DOHH2 (cell line): ENCODE data around the gene HOXC9.

Experiments
- H3F3A ChIP-seq: fragments of 200-600 bp; sonication (generic), shearing (Covaris generic); 2 replicates; pipeline ENCODE4 v1.6.0; 2016; ENCODE audit warnings: antibody characterized with exemption, mild to moderate bottlenecking; ENCODE audit not compliant: control insufficient read depth, insufficient read depth
- H3K27ac ChIP-seq: fragments of 200-600 bp; sonication (generic); 2 replicates; pipeline ENCODE4 v1.5.1; 2014; ENCODE audit warnings: low read depth, mild to moderate bottlenecking, low read length, moderate library complexity
- H3K27me3 ChIP-seq: fragments of 200-600 bp; sonication (generic); 2 replicates; pipeline ENCODE4 v1.6.1; 2014; ENCODE audit warnings: mild to moderate bottlenecking, low read length, mixed read lengths; ENCODE audit not compliant: control insufficient read depth
- H3K36me3 ChIP-seq: fragments of 200-600 bp; sonication (generic); 2 replicates; pipeline ENCODE4 v1.6.1; 2014; ENCODE audit warnings: mild to moderate bottlenecking, low read length, moderate library complexity, mixed read lengths; ENCODE audit not compliant: control insufficient read depth
- H3K4me1 ChIP-seq: fragments of 200-600 bp; sonication (generic); 2 replicates; pipeline ENCODE4 v1.6.1; 2014; ENCODE audit warnings: mild to moderate bottlenecking, low read length, mixed read lengths; ENCODE audit not compliant: control insufficient read depth
- H3K4me2 ChIP-seq: fragments of 200-600 bp; sonication (generic); 2 replicates; pipeline ENCODE4 v1.6.0; 2014; ENCODE audit warnings: mild to moderate bottlenecking, low read length, moderate library complexity
- H3K4me3 ChIP-seq: fragments of 200-600 bp; sonication (generic); 2 replicates; pipeline ENCODE4 v1.5.1; 2014; ENCODE audit warnings: mild to moderate bottlenecking, low read length, mixed read lengths
- H3K79me2 ChIP-seq: fragments of 200-600 bp; sonication (generic); 2 replicates; pipeline ENCODE4 v1.6.1; 2014; ENCODE audit warnings: mild to moderate bottlenecking, low read length, mixed read lengths; ENCODE audit not compliant: control insufficient read depth
- H3K9me2 ChIP-seq: fragments of 200-600 bp; sonication (generic); replicated peaks from 2 replicates; pipeline ENCODE4 v1.6.1; 2014; ENCODE audit warnings: mild to moderate bottlenecking, low read length, mixed read lengths; ENCODE audit not compliant: control insufficient read depth
- H3K9me3 ChIP-seq: fragments of 200-600 bp; sonication (generic); 2 replicates; pipeline ENCODE4 v1.6.1; 2014; ENCODE audit warnings: antibody characterized with exemption, low read length, mixed read lengths; ENCODE audit not compliant: control insufficient read depth, insufficient read depth
- H4K20me1 ChIP-seq: fragments of 200-600 bp; sonication (generic); 2 replicates; pipeline ENCODE4 v1.6.0; 2014; ENCODE audit warnings: low read depth, mild to moderate bottlenecking, antibody characterized with exemption, low read length, moderate library complexity; ENCODE audit not compliant: control insufficient read depth, insufficient read depth
- EZH2phosphoT487 ChIP-seq: fragments of 200-600 bp; sonication (generic); IDR thresholded peaks from 2 replicates; pipeline ENCODE4 v1.6.1; 2017; ENCODE audit warnings: borderline replicate concordance, mild to moderate bottlenecking, antibody characterized with exemption, low read length, moderate library complexity, mixed read lengths
- TF ChIP-seq, protein P1 (sequence below): fragments of 200-600 bp; sonication (generic); IDR thresholded peaks from one replicate; pipeline ENCODE4 v1.5.1; 2014; ENCODE audit warnings: antibody characterized with exemption, mild to moderate bottlenecking, low read depth, low read length; ENCODE audit not compliant: poor library complexity, severe bottlenecking

HOXC9 gene

DNA sequence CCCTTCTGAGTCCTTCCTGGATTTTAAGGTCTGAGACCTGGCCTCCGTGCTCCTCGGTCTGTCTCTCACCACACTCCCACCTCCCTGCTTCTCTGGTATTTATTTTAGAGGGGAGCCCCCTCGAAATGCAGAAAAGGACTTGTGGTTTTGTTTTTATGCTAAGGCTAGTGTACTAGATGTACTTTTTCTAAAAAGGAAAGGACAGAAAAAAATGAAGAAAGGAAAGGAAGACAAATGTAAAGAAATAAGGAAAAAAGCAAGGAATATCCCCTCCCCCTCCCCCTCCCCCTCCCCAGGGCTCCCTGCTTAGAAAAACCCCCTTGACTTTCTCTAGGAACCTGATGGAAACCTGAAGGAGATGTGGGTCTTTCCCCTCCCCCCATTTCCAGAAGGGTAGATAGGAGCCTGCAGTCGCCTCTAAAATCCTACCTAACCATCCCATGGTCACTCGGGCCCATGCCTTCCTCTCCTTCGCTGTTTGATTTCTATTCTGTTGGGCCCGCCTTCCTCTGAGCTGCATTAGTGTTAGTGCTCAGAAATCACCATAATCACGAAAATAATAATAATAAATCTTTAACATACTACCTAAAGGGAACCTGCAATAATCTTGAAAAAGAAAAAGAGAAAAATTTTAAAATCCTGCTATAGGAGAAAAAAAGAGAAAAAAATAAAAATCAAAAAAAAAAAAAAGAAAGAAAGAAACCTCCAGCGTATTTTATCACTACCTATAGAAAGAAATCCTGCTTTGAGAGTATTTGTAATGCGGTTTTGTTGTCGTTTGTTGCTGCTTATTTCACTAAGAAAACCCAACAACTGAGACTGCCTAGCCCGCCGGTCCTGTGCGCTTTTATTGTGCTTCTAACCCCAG is 11.9 kb downstream of the HOXC9 start:
- H3K4me1 ChIP-seq: peaks cover 10% of the 10 kb centered on the region
- H3F3A ChIP-seq: no peaks in the 10 kb centered on the region; the same call in 1 of the 2 replicates
- TF ChIP-seq, protein P1, sequence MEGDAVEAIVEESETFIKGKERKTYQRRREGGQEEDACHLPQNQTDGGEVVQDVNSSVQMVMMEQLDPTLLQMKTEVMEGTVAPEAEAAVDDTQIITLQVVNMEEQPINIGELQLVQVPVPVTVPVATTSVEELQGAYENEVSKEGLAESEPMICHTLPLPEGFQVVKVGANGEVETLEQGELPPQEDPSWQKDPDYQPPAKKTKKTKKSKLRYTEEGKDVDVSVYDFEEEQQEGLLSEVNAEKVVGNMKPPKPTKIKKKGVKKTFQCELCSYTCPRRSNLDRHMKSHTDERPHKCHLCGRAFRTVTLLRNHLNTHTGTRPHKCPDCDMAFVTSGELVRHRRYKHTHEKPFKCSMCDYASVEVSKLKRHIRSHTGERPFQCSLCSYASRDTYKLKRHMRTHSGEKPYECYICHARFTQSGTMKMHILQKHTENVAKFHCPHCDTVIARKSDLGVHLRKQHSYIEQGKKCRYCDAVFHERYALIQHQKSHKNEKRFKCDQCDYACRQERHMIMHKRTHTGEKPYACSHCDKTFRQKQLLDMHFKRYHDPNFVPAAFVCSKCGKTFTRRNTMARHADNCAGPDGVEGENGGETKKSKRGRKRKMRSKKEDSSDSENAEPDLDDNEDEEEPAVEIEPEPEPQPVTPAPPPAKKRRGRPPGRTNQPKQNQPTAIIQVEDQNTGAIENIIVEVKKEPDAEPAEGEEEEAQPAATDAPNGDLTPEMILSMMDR: no peak
- no peak for TF ChIP-seq EZH2phosphoT487
- no peaks in the 10 kb centered on the region for H4K20me1 ChIP-seq
- H3K27me3 ChIP-seq: peaks cover 87% of the 10 kb centered on the region
- H3K9me2 ChIP-seq: no peaks in the 10 kb centered on the region
- H3K27ac ChIP-seq: no peak overlapping the region
- H3K9me3 ChIP-seq: no peaks in the 10 kb centered on the region
- no peaks in the 10 kb centered on the region for H3K36me3 ChIP-seq
- H3K4me3 ChIP-seq: no peak overlapping the region
- H3K79me2 ChIP-seq: no peaks in the 10 kb centered on the region
- H3K4me2 ChIP-seq: peak overlapping the region; percentile 5; the same call in 1 of the 2 replicates

DNA sequence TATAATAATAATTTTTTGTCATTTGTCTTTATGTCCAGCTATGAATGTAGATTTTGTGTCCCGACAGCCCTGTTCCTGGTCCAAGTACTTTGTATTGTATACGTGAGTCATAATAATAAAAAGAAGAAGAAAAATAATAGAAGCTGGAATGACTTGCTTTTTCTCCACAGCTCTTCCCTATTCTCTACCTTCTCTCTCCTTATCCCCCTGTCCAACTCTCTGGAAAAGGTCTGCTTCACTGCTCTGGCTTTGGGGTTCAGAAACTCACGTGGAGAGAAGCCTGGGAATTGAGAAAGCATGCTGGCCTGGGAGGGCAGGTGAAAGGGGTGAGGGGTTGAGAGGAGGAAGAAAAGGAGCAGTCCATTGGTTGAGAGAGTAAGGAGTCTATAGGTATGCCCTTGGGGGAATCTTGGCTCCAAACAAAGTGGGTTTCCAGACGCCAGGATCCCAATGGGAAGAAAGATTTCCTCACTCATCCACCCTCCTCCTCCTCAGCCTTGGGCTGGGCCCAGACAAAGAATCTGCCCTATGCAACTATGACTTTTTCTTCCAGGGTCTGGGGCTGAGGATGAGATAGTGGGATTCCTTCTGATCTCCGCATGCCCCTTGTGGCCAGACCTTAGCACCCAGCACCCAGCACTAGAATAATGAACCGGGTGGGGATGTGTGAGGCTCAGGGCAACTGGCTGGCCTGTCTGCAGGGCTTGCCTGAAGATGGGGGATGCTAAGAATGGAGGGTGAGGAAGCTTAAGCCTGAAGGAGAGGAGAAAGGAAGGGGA is 12.9 kb downstream of the HOXC9 start:
- TF ChIP-seq, protein P1: no peak
- TF ChIP-seq EZH2phosphoT487: no peak
- Histone ChIP-seq H4K20me1 (no peaks in the 10 kb centered on the region), H3K9me2 (no peaks in the 10 kb centered on the region), H3F3A (no peaks in the 10 kb centered on the region; the same call in 1 of the 2 replicates), H3K27ac (no peak overlapping the region), H3K9me3 (no peaks in the 10 kb centered on the region), H3K4me1 (peaks cover 7% of the 10 kb centered on the region; the same call in 1 of the 2 replicates), H3K4me2 (no peak overlapping the region), H3K4me3 (no peak overlapping the region), H3K36me3 (no peaks in the 10 kb centered on the region), H3K27me3 (peaks cover 78% of the 10 kb centered on the region), H3K79me2 (no peaks in the 10 kb centered on the region)

DNA sequence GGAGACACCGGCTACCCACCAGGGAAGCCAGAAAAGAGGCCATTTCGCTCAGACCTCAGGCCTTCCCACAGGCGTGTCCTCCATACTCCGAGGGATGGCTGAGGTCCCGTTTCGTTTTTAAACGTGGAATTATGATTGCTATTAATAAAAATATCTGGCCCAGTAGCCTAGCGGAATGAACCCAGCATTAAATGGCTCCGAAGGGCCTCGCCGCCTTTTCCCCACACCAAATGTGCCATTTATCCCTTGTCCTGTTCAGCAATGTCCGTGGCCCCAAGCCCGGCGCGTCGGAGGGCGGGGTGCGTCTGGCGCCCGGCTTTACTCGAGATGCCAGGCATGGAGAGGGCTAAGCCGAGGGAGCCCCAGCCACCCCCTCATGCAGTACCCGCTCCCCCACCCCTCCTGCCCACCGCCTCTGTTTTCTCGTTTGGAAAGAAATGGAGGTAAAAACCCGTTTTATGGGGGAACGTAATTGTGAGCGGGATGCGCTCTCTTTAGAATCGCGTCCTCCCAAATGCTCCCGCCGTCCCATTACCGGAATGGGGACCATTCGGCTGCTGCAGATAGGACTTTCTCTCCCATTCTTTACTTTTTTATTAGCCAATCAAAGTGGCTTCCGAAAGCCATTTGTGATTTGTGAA is 14.5 kb downstream of the HOXC9 start:
- Histone ChIP-seq H3K79me2 (0 out of 2 replicates have a peak, but pooled peaks cover 4% of the 10 kb centered on the region), H3K27me3 (peaks cover 63% of the 10 kb centered on the region), H3K9me3 (no peaks in the 10 kb centered on the region), H3K4me3 (no peak overlapping the region), H3K4me2 (no peak overlapping the region), H3K9me2 (no peaks in the 10 kb centered on the region), H3K4me1 (peaks cover 16% of the 10 kb centered on the region), H3K27ac (no peak overlapping the region), H3K36me3 (no peaks in the 10 kb centered on the region), H4K20me1 (no peaks in the 10 kb centered on the region), H3F3A (no peaks in the 10 kb centered on the region; the same call in 1 of the 2 replicates)
- TF ChIP-seq EZH2phosphoT487: no peak; the same call in 1 of the 2 replicates
- TF ChIP-seq, protein P1: no peak
